SJSA1 (cell line): ENCODE data around the gene TMED7. TPM values are rescaled to one million over a fixed set of nuclear protein-coding genes. Genes with fewer than 3 reads are reported as not detected.
"Not testable (repeated sequence)": the region's sequence is repeated elsewhere in the genome, so short reads cannot be mapped to it uniquely, and the experiment has no call there.

ENCODE experiments used
- DNase-seq, 2 experiments: peaks; one replicate each; pipeline ENCODE4 v3.0.0-alpha.2; 2015 to 2020; ENCODE audit warnings: low spot score in 2 of 2, low read depth in 1 of 2
- H3K27ac ChIP-seq: fragments of 250-450 bp; sonication (Bioruptor Pico); 2 replicates; pipeline ENCODE4 v1.5.1; 2020; ENCODE audit warnings: mild to moderate bottlenecking, moderate library complexity
- H3K27me3 ChIP-seq: fragments of 250-450 bp; sonication (Bioruptor Pico); replicated peaks from 2 replicates; pipeline ENCODE4 v1.5.1; 2020; ENCODE audit warnings: mild to moderate bottlenecking, moderate library complexity
- H3K36me3 ChIP-seq: fragments of 250-450 bp; sonication (Bioruptor Pico); 2 replicates; pipeline ENCODE4 v1.5.1; 2020; ENCODE audit warnings: mild to moderate bottlenecking
- H3K4me1 ChIP-seq: fragments of 250-450 bp; sonication (Bioruptor Pico); replicated peaks from 2 replicates; pipeline ENCODE4 v1.6.1; 2021; ENCODE audit warnings: mild to moderate bottlenecking
- H3K4me3 ChIP-seq: fragments of 250-450 bp; sonication (Bioruptor Pico); 2 replicates; pipeline ENCODE4 v1.5.1; 2020; ENCODE audit warnings: mild to moderate bottlenecking
- H3K9me3 ChIP-seq: fragments of 250-450 bp; sonication (Bioruptor Pico); replicated peaks from 2 replicates; pipeline ENCODE4 v1.5.1; 2020; ENCODE audit warnings: mild to moderate bottlenecking
- total RNA-seq: library from RNA; depleted of rRNA; stranded (reverse); fragments of >200 nt; shearing (Covaris generic); gene quantifications from 2 replicates; pipeline ENCODE4 v1.2.3, GENCODE V29; 2014; rRNA removed

Gene TMED7
- total RNA-seq = 208 and 246 TPM in 2 replicates

GRCh38 chr5:115625579-115626444 is at the start of gene TMED7:
TSS of gene TMED7 (minus strand) at chr5:115626036. CDS start at chr5:115625792, 244 bp downstream.
- Histone ChIP-seq H3K36me3 (peaks cover 38% of the 10 kb centered on the region), H3K4me1 (peaks cover 17% of the 10 kb centered on the region), H3K4me3 (peak within 1 kb of the TSS; percentile 91), H3K27me3 (no peaks in the 10 kb centered on the region), H3K27ac (peak within 1 kb of the TSS; percentile 84), H3K9me3 (no peaks in the 10 kb centered on the region)
- peak; percentile 99 to 100 for DNase-seq

GRCh38 chr5:115674782-115675181 is 48.9 kb upstream of the TMED7 start:
- DNase-seq, H3K9me3 ChIP-seq, H3K4me1 ChIP-seq, H3K4me3 ChIP-seq, H3K27me3 ChIP-seq, H3K27ac ChIP-seq, H3K36me3 ChIP-seq: not testable (repeated sequence)

- H3K27ac ChIP-seq = no peak overlapping the region
- DNase-seq = no peak
- no peaks in the 10 kb centered on the region for H3K9me3 ChIP-seq
- H3K36me3 ChIP-seq = no peaks in the 10 kb centered on the region
- H3K4me3 ChIP-seq = no peak overlapping the region
- H3K4me1 ChIP-seq = peaks cover 9% of the 10 kb centered on the region
- no peaks in the 10 kb centered on the region for H3K27me3 ChIP-seq
Measured at GRCh38 chr5:115673596-115673995, 47.8 kb upstream of the TMED7 start.

- H3K36me3 ChIP-seq = no peaks in the 10 kb centered on the region
- no peak overlapping the region for H3K27ac ChIP-seq
- no peak overlapping the region for H3K4me3 ChIP-seq
- DNase-seq = no peak
- H3K4me1 ChIP-seq = peaks cover 9% of the 10 kb centered on the region
- H3K9me3 ChIP-seq = 0 out of 2 replicates have a peak, but pooled peaks cover 2% of the 10 kb centered on the region
- no peaks in the 10 kb centered on the region for H3K27me3 ChIP-seq
Measured at GRCh38 chr5:115671939-115672338, 46.1 kb upstream of the TMED7 start.

- H3K9me3 ChIP-seq = 0 out of 2 replicates have a peak, but pooled peaks cover 3% of the 10 kb centered on the region
- H3K27ac ChIP-seq = no peak overlapping the region
- DNase-seq = no peak
- H3K27me3 ChIP-seq = no peaks in the 10 kb centered on the region
- no peak overlapping the region for H3K4me3 ChIP-seq
- H3K4me1 ChIP-seq = no peaks in the 10 kb centered on the region
- H3K36me3 ChIP-seq = no peaks in the 10 kb centered on the region
Measured at GRCh38 chr5:115666023-115666422, 40.2 kb upstream of the TMED7 start.

GRCh38 chr5:115661563-115661962 is 35.7 kb upstream of the TMED7 start:
- Histone ChIP-seq H3K36me3 (no peaks in the 10 kb centered on the region), H3K4me3 (no peak overlapping the region), H3K27ac (no peak overlapping the region), H3K4me1 (peaks cover 19% of the 10 kb centered on the region), H3K27me3 (no peaks in the 10 kb centered on the region), H3K9me3 (no peaks in the 10 kb centered on the region)
- no peak for DNase-seq

- H3K4me1 ChIP-seq = peaks cover 24% of the 10 kb centered on the region
- no peaks in the 10 kb centered on the region for H3K27me3 ChIP-seq
- no peak overlapping the region for H3K27ac ChIP-seq
- no peak overlapping the region for H3K4me3 ChIP-seq
- no peaks in the 10 kb centered on the region for H3K36me3 ChIP-seq
- no peak for DNase-seq
- H3K9me3 ChIP-seq = no peaks in the 10 kb centered on the region
Measured at GRCh38 chr5:115661101-115661500, 35.3 kb upstream of the TMED7 start.

GRCh38 chr5:115657881-115658233 is 32.0 kb upstream of the TMED7 start:
- no peak overlapping the region for H3K4me3 ChIP-seq
- H3K36me3 ChIP-seq = no peaks in the 10 kb centered on the region
- peak overlapping the region; percentile 80 for H3K27ac ChIP-seq
- no peaks in the 10 kb centered on the region for H3K9me3 ChIP-seq
- H3K4me1 ChIP-seq = peaks cover 26% of the 10 kb centered on the region
- H3K27me3 ChIP-seq = no peaks in the 10 kb centered on the region
- peak; percentile 82 to 86 for DNase-seq

- H3K4me3 ChIP-seq = no peak overlapping the region
- H3K36me3 ChIP-seq = no peaks in the 10 kb centered on the region
- no peaks in the 10 kb centered on the region for H3K27me3 ChIP-seq
- DNase-seq = no peak
- peaks cover 26% of the 10 kb centered on the region for H3K4me1 ChIP-seq
- peak overlapping the region; percentile 80 for H3K27ac ChIP-seq
- H3K9me3 ChIP-seq = no peaks in the 10 kb centered on the region
Measured at GRCh38 chr5:115657125-115657880, 31.5 kb upstream of the TMED7 start.

- Histone ChIP-seq H3K27ac (peak overlapping the region; percentile 1; the same call in 1 of the 2 replicates), H3K4me1 (peaks cover 26% of the 10 kb centered on the region), H3K36me3 (no peaks in the 10 kb centered on the region), H3K9me3 (no peaks in the 10 kb centered on the region), H3K4me3 (no peak overlapping the region), H3K27me3 (no peaks in the 10 kb centered on the region)
- peak in 1 of 2 experiments; percentile 45 for DNase-seq
Measured at GRCh38 chr5:115656404-115656803, 30.6 kb upstream of the TMED7 start.

- no peaks in the 10 kb centered on the region for H3K36me3 ChIP-seq
Measured at GRCh38 chr5:115655994-115656393, 30.2 kb upstream of the TMED7 start.

GRCh38 chr5:115649541-115649940 is 23.7 kb upstream of the TMED7 start:
- Histone ChIP-seq H3K9me3 (no peaks in the 10 kb centered on the region), H3K27me3 (no peaks in the 10 kb centered on the region), H3K4me1 (no peaks in the 10 kb centered on the region), H3K4me3 (no peak overlapping the region), H3K27ac (no peak overlapping the region), H3K36me3 (no peaks in the 10 kb centered on the region)
- no peak for DNase-seq

More at GRCh38 chr5:115655994-115656393, 30.2 kb upstream of the TMED7 start:
- H3K4me1 ChIP-seq = peaks cover 26% of the 10 kb centered on the region
- no peak for DNase-seq
- no peaks in the 10 kb centered on the region for H3K9me3 ChIP-seq
- H3K27me3 ChIP-seq = no peaks in the 10 kb centered on the region
- no peak overlapping the region for H3K27ac ChIP-seq
- H3K4me3 ChIP-seq = no peak overlapping the region

- DNase-seq = no peak
- no peak overlapping the region for H3K4me3 ChIP-seq
- no peak overlapping the region for H3K27ac ChIP-seq
- no peaks in the 10 kb centered on the region for H3K27me3 ChIP-seq
- H3K4me1 ChIP-seq = no peaks in the 10 kb centered on the region
- no peaks in the 10 kb centered on the region for H3K9me3 ChIP-seq
- H3K36me3 ChIP-seq = no peaks in the 10 kb centered on the region
Measured at GRCh38 chr5:115648056-115648455, 22.2 kb upstream of the TMED7 start.

GRCh38 chr5:115645386-115645785 is 19.6 kb upstream of the TMED7 start:
- not testable (repeated sequence) for H3K9me3 ChIP-seq, H3K36me3 ChIP-seq, DNase-seq, H3K4me3 ChIP-seq, H3K27ac ChIP-seq, H3K4me1 ChIP-seq, H3K27me3 ChIP-seq
